DMS153 (cell line): ENCODE measurements around the gene UGT2B10.

Experiments
- DNase-seq: peaks from one replicate; lab custom pipeline; 2025; lab: John Stamatoyannopoulos, UW

UGT2B10 gene

GRCh38 chr4:68871809-68872642, 56.2 kb downstream of the UGT2B10 start:
- DNase-seq = no peak

- DNase-seq = no peak
Observed at GRCh38 chr4:68872643-68873502, 57.1 kb downstream of the UGT2B10 start.

GRCh38 chr4:68874507-68874906, 58.7 kb downstream of the UGT2B10 start:
- DNase-seq = no peak

- no peak for DNase-seq
Observed at GRCh38 chr4:68877555-68877954, 61.8 kb downstream of the UGT2B10 start.

GRCh38 chr4:68878048-68878447, 62.3 kb downstream of the UGT2B10 start:
- no peak for DNase-seq
